Measurements from ENCODE around the gene LMX1A.

LMX1A gene

GRCh38 chr1:165153182-165153581, 203.3 kb downstream of the LMX1A start:
- no peak for DNase-seq
- Mint-ChIP-seq H3K36me3 (ENCODE audit: low read depth) (no peaks in the 10 kb centered on the region), H3K27me3 (ENCODE audit: low read depth, poor library complexity) (peaks cover 62% of the 10 kb centered on the region), H3K9me3 (peaks cover 6% of the 10 kb centered on the region), H3K4me1 (peaks cover 18% of the 10 kb centered on the region), H3K27ac (no peak overlapping the region), H3K4me3 (no peak overlapping the region)
- TF ChIP-seq CTCF (IDR thresholded peaks at IDR 0.05): no peak

GRCh38 chr1:165152727-165153126, 203.8 kb downstream of the LMX1A start:
- Mint-ChIP-seq H3K27ac (no peak overlapping the region), H3K4me1 (peaks cover 18% of the 10 kb centered on the region), H3K27me3 (ENCODE audit: low read depth, poor library complexity) (peaks cover 62% of the 10 kb centered on the region), H3K9me3 (peaks cover 3% of the 10 kb centered on the region), H3K36me3 (ENCODE audit: low read depth) (no peaks in the 10 kb centered on the region), H3K4me3 (no peak overlapping the region)
- DNase-seq: peak; percentile 57
- TF ChIP-seq CTCF (IDR thresholded peaks at IDR 0.05): peak; percentile 51

- no peak overlapping the region for H3K27ac Mint-ChIP-seq
- no peak for DNase-seq
- no peaks in the 10 kb centered on the region for H3K9me3 Mint-ChIP-seq
- H3K36me3 Mint-ChIP-seq (ENCODE audit: low read depth): no peaks in the 10 kb centered on the region
- no peak overlapping the region for H3K4me3 Mint-ChIP-seq
- TF ChIP-seq CTCF (IDR thresholded peaks at IDR 0.05): no peak
- peaks cover 18% of the 10 kb centered on the region for H3K4me1 Mint-ChIP-seq
- H3K27me3 Mint-ChIP-seq (ENCODE audit: low read depth, poor library complexity): peaks cover 64% of the 10 kb centered on the region
Observed at GRCh38 chr1:165152109-165152508, 204.4 kb downstream of the LMX1A start.

Measured in nephron progenitor cell (in vitro differentiated cells).